Mucosa of rectum (tissue), 2 donors: ENCODE data around the gene AMBP.

Experiments used
- H3K27ac ChIP-seq, 2 donors: one replicate each; pipeline ENCODE4 v1.7.0; 2013; ENCODE audit warnings: inconsistent platforms in 2 of 2, low read depth in 2 of 2, low read length in 2 of 2
- H3K27me3 ChIP-seq, 2 donors: one replicate each; pipeline ENCODE4 v1.7.0; 2013; ENCODE audit warnings: low read length in 2 of 2; ENCODE audit not compliant: control insufficient read depth in 2 of 2, insufficient read depth in 2 of 2
- H3K36me3 ChIP-seq, 2 donors: one replicate each; pipeline ENCODE4 v1.7.0; 2013; ENCODE audit warnings: low read length in 2 of 2; ENCODE audit not compliant: control insufficient read depth in 2 of 2, insufficient read depth in 2 of 2
- H3K4me1 ChIP-seq, 2 donors: one replicate each; pipeline ENCODE4 v1.7.0; 2013; ENCODE audit warnings: low read length in 2 of 2, mild to moderate bottlenecking in 1 of 2; ENCODE audit not compliant: control insufficient read depth in 2 of 2, insufficient read depth in 2 of 2
- H3K4me3 ChIP-seq, 2 donors: one replicate each; pipeline ENCODE4 v1.7.0; 2013; ENCODE audit warnings: low read length in 2 of 2
- H3K9ac ChIP-seq, 2 donors: one replicate each; pipeline ENCODE4 v1.7.0; 2013; ENCODE audit warnings: low read length in 2 of 2, low read depth in 1 of 2, mild to moderate bottlenecking in 1 of 2
- H3K9me3 ChIP-seq, 2 donors: one replicate each; pipeline ENCODE4 v1.7.0; 2013; ENCODE audit warnings: low read length in 2 of 2; ENCODE audit not compliant: control insufficient read depth in 2 of 2
- donor health status: healthy.
- donor health status: Normal muscosa, but diverticular disease.

The AMBP gene

GRCh38 chr9:114072184-114073140 lies 5.6 kb downstream of the AMBP start:
- H3K27me3 ChIP-seq: no peaks in the 10 kb centered on the region
- no peak overlapping the region for H3K9ac ChIP-seq
- no peak overlapping the region for H3K4me3 ChIP-seq
- peaks cover under 1 to 6% of the 10 kb centered on the region in 2 donors for H3K4me1 ChIP-seq
- H3K36me3 ChIP-seq: no peaks in the 10 kb centered on the region
- H3K9me3 ChIP-seq: no peaks in the 10 kb centered on the region
- no peak overlapping the region for H3K27ac ChIP-seq

- Histone ChIP-seq H3K4me3 (no peak overlapping the region), H3K36me3 (no peaks in the 10 kb centered on the region), H3K27ac (no peak overlapping the region)
Measured at GRCh38 chr9:114071197-114071795, 6.8 kb downstream of the AMBP start.

GRCh38 chr9:114070188-114071103 lies 7.7 kb downstream of the AMBP start:
- Histone ChIP-seq H3K4me1 (peaks cover 0 to 2% of the 10 kb centered on the region in 2 donors), H3K9me3 (no peaks in the 10 kb centered on the region), H3K4me3 (no peak overlapping the region), H3K9ac (no peak overlapping the region), H3K27ac (no peak overlapping the region), H3K36me3 (no peaks in the 10 kb centered on the region), H3K27me3 (no peaks in the 10 kb centered on the region)

More at GRCh38 chr9:114071197-114071795, 6.8 kb downstream of the AMBP start:
- no peaks in the 10 kb centered on the region for H3K27me3 ChIP-seq
- no peaks in the 10 kb centered on the region for H3K9me3 ChIP-seq
- no peak overlapping the region for H3K9ac ChIP-seq
- peaks cover 0 to 2% of the 10 kb centered on the region in 2 donors for H3K4me1 ChIP-seq

GRCh38 chr9:114069476-114070187 lies 8.5 kb downstream of the AMBP start:
- no peaks in the 10 kb centered on the region for H3K36me3 ChIP-seq
- peaks cover 0 to 2% of the 10 kb centered on the region in 2 donors for H3K4me1 ChIP-seq
- H3K9me3 ChIP-seq: no peaks in the 10 kb centered on the region

GRCh38 chr9:114065304-114065703 lies 12.8 kb downstream of the AMBP start:
- Histone ChIP-seq H3K36me3 (no peaks in the 10 kb centered on the region), H3K9me3 (no peaks in the 10 kb centered on the region), H3K27ac (no peak overlapping the region), H3K27me3 (no peaks in the 10 kb centered on the region), H3K9ac (no peak overlapping the region), H3K4me3 (no peak overlapping the region), H3K4me1 (peaks cover 0 to 9% of the 10 kb centered on the region in 2 donors)

More at GRCh38 chr9:114069476-114070187, 8.5 kb downstream of the AMBP start:
- Histone ChIP-seq H3K27me3 (no peaks in the 10 kb centered on the region), H3K9ac (no peak overlapping the region), H3K4me3 (no peak overlapping the region), H3K27ac (no peak overlapping the region)

- Histone ChIP-seq H3K27ac (no peak overlapping the region), H3K4me3 (no peak overlapping the region), H3K9ac (no peak overlapping the region), H3K4me1 (peaks cover 0 to 7% of the 10 kb centered on the region in 2 donors), H3K27me3 (no peaks in the 10 kb centered on the region), H3K36me3 (no peaks in the 10 kb centered on the region), H3K9me3 (no peaks in the 10 kb centered on the region)
Measured at GRCh38 chr9:114061830-114062474, 16.1 kb downstream of the AMBP start.

- no peaks in the 10 kb centered on the region for H3K9me3 ChIP-seq
- H3K27ac ChIP-seq: no peak overlapping the region
- H3K36me3 ChIP-seq: no peaks in the 10 kb centered on the region
- H3K27me3 ChIP-seq: no peaks in the 10 kb centered on the region
- no peak overlapping the region for H3K9ac ChIP-seq
- peaks cover 0 to 7% of the 10 kb centered on the region in 2 donors for H3K4me1 ChIP-seq
- no peak overlapping the region for H3K4me3 ChIP-seq
Measured at GRCh38 chr9:114061292-114061691, 16.8 kb downstream of the AMBP start.

- Histone ChIP-seq H3K27me3 (no peaks in the 10 kb centered on the region), H3K4me3 (no peak overlapping the region), H3K9ac (no peak overlapping the region), H3K27ac (no peak overlapping the region), H3K4me1 (peaks cover 0 to 7% of the 10 kb centered on the region in 2 donors), H3K36me3 (no peaks in the 10 kb centered on the region), H3K9me3 (no peaks in the 10 kb centered on the region)
Measured at GRCh38 chr9:114060711-114061110, 17.4 kb downstream of the AMBP start.

- Histone ChIP-seq H3K9me3 (no peaks in the 10 kb centered on the region), H3K27me3 (no peaks in the 10 kb centered on the region), H3K36me3 (no peaks in the 10 kb centered on the region), H3K27ac (no peak overlapping the region), H3K4me3 (no peak overlapping the region), H3K4me1 (peaks cover 0 to 7% of the 10 kb centered on the region in 2 donors), H3K9ac (no peak overlapping the region)
Measured at GRCh38 chr9:114060070-114060469, 18.0 kb downstream of the AMBP start.
